SK-N-SH (cell line): ENCODE measurements around the gene SYNGR1.

Source experiments
- GABPA ChIP-seq: IDR thresholded peaks from 2 replicates; pipeline ENCODE4 v1.4.0; 2012; ENCODE audit warnings: low read depth, mild to moderate bottlenecking
- POLR2AphosphoS5 ChIP-seq: IDR thresholded peaks from 2 replicates; pipeline ENCODE4 v1.6.1; 2012; ENCODE audit warnings: low read depth, low read length
- SIN3A ChIP-seq: IDR thresholded peaks from 2 replicates; pipeline ENCODE4 v1.6.1; 2012; ENCODE audit warnings: low read depth, mild to moderate bottlenecking, low read length, moderate library complexity, borderline replicate concordance
- TF ChIP-seq, protein P1 (sequence below): fragments of 200-600 bp; sonication (generic); IDR thresholded peaks from 2 replicates; pipeline ENCODE4 v1.6.1; 2017; ENCODE audit warnings: antibody characterized with exemption, mild to moderate bottlenecking, moderate library complexity

DNA sequence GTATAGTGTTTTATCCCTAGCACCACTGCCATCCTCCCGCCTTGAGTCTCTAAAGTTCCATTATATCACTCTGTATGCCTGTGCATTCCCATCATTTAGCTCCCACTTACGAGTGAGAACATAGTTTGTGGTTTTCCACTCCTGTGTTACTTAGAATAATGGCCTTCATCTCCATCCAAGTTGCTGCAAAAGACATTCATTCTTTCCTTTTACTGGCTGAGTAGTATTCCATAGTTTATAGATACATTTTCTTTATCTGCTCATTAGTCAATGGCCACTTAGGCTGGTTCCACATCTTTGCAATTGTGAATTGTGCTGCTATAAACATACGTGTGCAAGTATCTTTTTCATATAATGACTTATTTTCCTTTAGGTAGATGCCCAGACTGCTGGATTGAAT lies 74.2 kb downstream of the SYNGR1 start:
- TF ChIP-seq, protein P1, sequence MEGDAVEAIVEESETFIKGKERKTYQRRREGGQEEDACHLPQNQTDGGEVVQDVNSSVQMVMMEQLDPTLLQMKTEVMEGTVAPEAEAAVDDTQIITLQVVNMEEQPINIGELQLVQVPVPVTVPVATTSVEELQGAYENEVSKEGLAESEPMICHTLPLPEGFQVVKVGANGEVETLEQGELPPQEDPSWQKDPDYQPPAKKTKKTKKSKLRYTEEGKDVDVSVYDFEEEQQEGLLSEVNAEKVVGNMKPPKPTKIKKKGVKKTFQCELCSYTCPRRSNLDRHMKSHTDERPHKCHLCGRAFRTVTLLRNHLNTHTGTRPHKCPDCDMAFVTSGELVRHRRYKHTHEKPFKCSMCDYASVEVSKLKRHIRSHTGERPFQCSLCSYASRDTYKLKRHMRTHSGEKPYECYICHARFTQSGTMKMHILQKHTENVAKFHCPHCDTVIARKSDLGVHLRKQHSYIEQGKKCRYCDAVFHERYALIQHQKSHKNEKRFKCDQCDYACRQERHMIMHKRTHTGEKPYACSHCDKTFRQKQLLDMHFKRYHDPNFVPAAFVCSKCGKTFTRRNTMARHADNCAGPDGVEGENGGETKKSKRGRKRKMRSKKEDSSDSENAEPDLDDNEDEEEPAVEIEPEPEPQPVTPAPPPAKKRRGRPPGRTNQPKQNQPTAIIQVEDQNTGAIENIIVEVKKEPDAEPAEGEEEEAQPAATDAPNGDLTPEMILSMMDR: no peak
- no peak for TF ChIP-seq POLR2AphosphoS5
- TF ChIP-seq GABPA: no peak
- no peak for TF ChIP-seq SIN3A
